Thyroid gland (tissue), 4 donors: ENCODE results near the gene MYD88. TPM values are rescaled to one million over a fixed set of nuclear protein-coding genes. Genes with fewer than 3 reads are reported as not detected.
A peak's percentile ranks its signal among the peaks of the same experiment; 100 is the strongest.

Source experiments
- DNase-seq, 2 donors: peaks; one replicate each; pipeline ENCODE4 v3.0.0-alpha.2; 2019
- H3K27ac ChIP-seq, 3 donors: fragments of 200-600 bp; sonication (generic); 1 replicate in 2 of 3; 2 replicates in 1 of 3; pipeline ENCODE4 v1.5.1; 2016 to 2019; ENCODE audit warnings: mild to moderate bottlenecking in 1 of 3, moderate library complexity in 1 of 3
- H3K27me3 ChIP-seq: fragments of 200-600 bp; sonication (generic); one replicate; pipeline ENCODE4 v1.5.1; 2019
- H3K36me3 ChIP-seq, 2 donors: fragments of 200-600 bp; sonication (generic); one replicate each; pipeline ENCODE4 v1.5.1; 2016 to 2019
- H3K4me1 ChIP-seq, 2 donors: fragments of 200-600 bp; sonication (generic); one replicate each; pipeline ENCODE4 v1.5.1; 2017 to 2019
- H3K4me3 ChIP-seq, 3 donors: fragments of 200-600 bp; sonication (generic); replicated peaks in 1 of 3; 1 replicate in 2 of 3; 2 replicates in 1 of 3; pipeline ENCODE4 v1.5.1; 2016; ENCODE audit warnings: mild to moderate bottlenecking in 1 of 3
- H3K9me3 ChIP-seq: fragments of 200-600 bp; sonication (generic); one replicate; pipeline ENCODE4 v1.5.1; 2017
- CTCF ChIP-seq, 6 experiments: fragments of 200-600 bp in 3 of 6; fragments of 450-650 bp in 3 of 6; sonication (generic) in 3 of 6; IDR thresholded peaks; one replicate each; pipeline ENCODE4 v1.5.1; 2016 to 2019; ENCODE audit warnings: antibody characterized with exemption in 6 of 6, mild to moderate bottlenecking in 2 of 6, inconsistent platforms in 1 of 6, moderate library complexity in 1 of 6
- POLR2A ChIP-seq, 2 donors: fragments of 450-650 bp; IDR thresholded peaks; one replicate each; pipeline ENCODE4 v1.6.1; 2017; ENCODE audit warnings: antibody characterized with exemption in 2 of 2, mild to moderate bottlenecking in 2 of 2, moderate library complexity in 1 of 2
- WGBS, 2 donors: methylation state at CpG; one replicate each; pipeline ENCODE4 v1.1.5; 2017; 5-methylcytosine and 5-hydroxymethylcytosine counted together
- intact Hi-C: fragments of 100-400 bp; cut with DNase I; formaldehyde crosslinking; loops from one replicate; pipeline ENCODE4 v1.15.1; 2023
- total RNA-seq, 4 donors: library from RNA; depleted of rRNA; stranded (reverse); fragments of >200 nt; gene quantifications; one replicate each; pipeline ENCODE4 v1.2.3, GENCODE V29; 2016

Gene MYD88
- total RNA-seq, 4 donors from 2014 or later, result 18.0 to 23.8 (median 20.2) TPM

DNA sequence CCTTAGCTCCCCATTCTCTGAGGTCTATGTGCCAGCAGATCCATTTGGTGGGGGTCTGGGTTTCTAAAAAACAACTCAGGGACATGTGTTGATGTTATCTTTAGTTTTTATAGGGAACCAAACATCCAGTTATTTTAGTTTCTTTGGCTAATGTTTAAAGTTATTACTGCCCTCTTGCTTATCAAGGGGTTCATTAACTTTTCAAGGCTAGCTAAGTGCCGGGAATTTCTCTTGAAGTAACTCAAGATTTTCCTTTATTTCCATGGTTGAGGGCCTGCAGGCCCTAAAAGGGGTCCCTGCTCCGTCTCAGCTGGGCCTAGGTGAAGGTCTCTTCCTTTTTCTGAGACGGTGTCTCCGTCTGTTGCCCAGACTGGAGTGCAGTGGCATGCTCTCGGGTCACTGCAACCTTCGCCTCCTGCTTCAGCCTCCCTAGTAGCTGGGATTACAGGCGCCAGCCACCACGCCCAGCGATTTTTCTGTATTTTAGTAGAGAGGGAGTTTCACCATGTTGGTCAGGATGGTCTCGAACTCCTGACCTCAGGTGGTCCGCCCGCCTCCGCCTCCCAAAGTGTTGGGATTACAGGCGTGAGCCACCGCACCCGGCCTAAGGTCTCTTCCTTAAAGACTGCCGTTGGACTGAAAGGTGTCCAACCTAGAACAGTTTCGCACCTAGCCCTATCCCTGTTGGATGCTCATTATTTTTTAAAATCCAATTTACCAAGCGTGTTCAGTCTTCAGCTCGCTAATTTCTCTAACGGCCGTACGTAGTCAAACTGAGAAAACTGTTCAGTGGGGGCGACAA is 25.6 kb downstream of the MYD88 start:
- Histone ChIP-seq H3K4me3 (peak overlapping the region in 2 of 3 donors; percentile 30 to 89), H3K27ac (peak overlapping the region; percentile 96 to 97 (median 96)), H3K36me3 (no peaks in the 10 kb centered on the region), H3K9me3 (no peaks in the 10 kb centered on the region), H3K4me1 (peaks cover 27 to 30% of the 10 kb centered on the region in 2 donors), H3K27me3 (no peaks in the 10 kb centered on the region)
- peak; percentile 18 to 28 for DNase-seq
- intact Hi-C loops, result no loop called here
- 54 to 59% methylated on average over 24 of the region's 24 CpGs for WGBS, 2 donors
- no peak for TF ChIP-seq POLR2A (IDR thresholded peaks at IDR 0.05)
- peak in 1 of 6 experiments; percentile 3 for TF ChIP-seq CTCF (IDR thresholded peaks at IDR 0.05)

GRCh38 chr3:38164643-38164951 is 26.1 kb downstream of the MYD88 start:
- H3K27me3 ChIP-seq, result no peaks in the 10 kb centered on the region
- peak overlapping the region in 2 of 3 donors; percentile 30 to 89 for H3K4me3 ChIP-seq
- TF ChIP-seq CTCF (IDR thresholded peaks at IDR 0.05), result no peak
- TF ChIP-seq POLR2A (IDR thresholded peaks at IDR 0.05), result peak in 1 of 2 donors; percentile 29
- 1 to 4% methylated on average over 17 of the region's 17 CpGs for WGBS, 2 donors
- no peaks in the 10 kb centered on the region for H3K9me3 ChIP-seq
- H3K36me3 ChIP-seq, result no peaks in the 10 kb centered on the region
- intact Hi-C loops, result no loop called here
- peaks cover 27 to 30% of the 10 kb centered on the region in 2 donors for H3K4me1 ChIP-seq
- peak overlapping the region; percentile 96 to 97 (median 96) for H3K27ac ChIP-seq
- DNase-seq, result no peak

DNA sequence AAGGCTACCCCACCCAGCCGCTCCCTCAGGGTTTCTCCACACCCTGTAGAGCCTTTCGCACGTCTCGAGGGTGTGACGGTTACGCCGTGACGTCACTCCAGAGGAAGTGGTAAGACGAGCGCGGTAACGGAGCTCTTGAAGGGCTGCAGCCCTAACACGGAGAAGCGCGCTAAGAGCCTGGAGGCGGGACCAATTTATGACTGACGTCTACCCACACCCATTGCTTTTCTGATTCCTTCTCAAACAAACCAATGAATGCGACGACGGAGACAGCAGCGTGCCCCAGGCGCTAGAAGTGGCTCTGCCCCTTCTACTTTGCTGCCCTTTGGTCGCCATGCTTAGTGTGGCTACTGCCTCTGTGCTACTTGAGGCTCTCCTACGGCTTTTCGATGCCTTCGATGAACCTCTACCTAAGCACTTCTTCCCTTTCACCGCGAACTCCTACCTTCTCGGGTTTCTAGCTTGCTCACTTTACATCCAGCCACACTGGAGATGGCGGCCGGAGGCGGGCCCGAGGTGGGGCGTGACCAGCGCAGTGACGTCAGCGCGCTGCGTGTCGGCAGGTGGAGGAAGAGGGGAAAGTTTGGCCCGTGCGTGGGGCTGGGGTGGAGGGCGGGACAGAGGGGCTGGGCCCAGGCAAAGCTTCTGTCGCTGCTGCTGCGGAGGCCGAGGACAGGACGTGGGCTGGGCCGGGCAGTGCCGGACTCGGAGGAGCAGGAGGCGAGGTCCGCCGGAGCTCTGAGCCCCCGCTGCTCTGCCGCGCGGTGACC is 26.7 kb downstream of the MYD88 start, which contains the start of gene OXSR1:
Gene OXSR1, plus strand, starts transcription at position 586 of the 770 bp plus-strand sequence. CDS start 340 bp downstream, outside the sequence.
- intact Hi-C loops, result no loop called here
- TF ChIP-seq CTCF (IDR thresholded peaks at IDR 0.05) (peak in 1 of 6 experiments; percentile 20), POLR2A (IDR thresholded peaks at IDR 0.05) (peak; percentile 52 to 86)
- Histone ChIP-seq H3K9me3 (no peaks in the 10 kb centered on the region), H3K36me3 (no peaks in the 10 kb centered on the region), H3K27me3 (no peaks in the 10 kb centered on the region), H3K27ac (peak within 1 kb of the TSS; percentile 96 to 97 (median 96)), H3K4me1 (peaks cover 27 to 30% of the 10 kb centered on the region in 2 donors), H3K4me3 (peak within 1 kb of the TSS; percentile 66 to 98 (median 89))
- WGBS, 2 donors, result 0 to 1% methylated on average over 33 to 42 of the region's 57 CpGs
- DNase-seq, result peak; percentile 100

DNA sequence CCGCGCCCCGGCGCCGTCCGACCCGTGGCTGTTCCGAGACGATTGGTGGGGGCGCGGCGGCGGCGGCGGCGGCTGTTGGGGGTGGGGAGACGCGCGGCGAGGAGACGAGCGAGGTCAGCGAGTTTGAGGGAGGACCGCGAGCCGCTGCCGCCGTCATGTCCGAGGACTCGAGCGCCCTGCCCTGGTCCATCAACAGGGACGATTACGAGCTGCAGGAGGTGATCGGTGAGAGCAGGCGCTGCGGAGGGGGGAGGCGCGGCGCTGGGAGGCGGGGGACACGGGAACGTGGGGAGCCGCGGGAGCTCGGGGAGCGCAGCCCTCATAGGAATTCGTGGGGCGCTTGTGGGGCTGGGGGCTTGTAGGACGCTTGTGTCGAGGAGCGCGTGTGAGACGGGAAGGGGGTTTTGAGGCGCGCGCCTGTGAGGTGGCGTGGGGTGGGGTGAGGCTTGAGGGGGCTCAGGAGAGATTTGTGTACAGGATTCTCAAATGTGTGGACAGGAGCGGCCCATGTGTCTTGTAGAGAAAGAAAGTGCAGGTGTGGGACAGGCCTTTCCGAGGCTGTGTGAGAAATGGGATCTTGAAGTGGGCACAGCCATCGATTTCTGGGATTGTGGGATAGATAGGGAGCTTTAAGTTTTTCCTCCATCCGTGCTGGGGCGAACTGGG is 27.4 kb downstream of the MYD88 start:
- TF ChIP-seq POLR2A (IDR thresholded peaks at IDR 0.05), result no peak
- no peak for TF ChIP-seq CTCF (IDR thresholded peaks at IDR 0.05)
- no peaks in the 10 kb centered on the region for H3K27me3 ChIP-seq
- peaks cover 27 to 30% of the 10 kb centered on the region in 2 donors for H3K4me1 ChIP-seq
- intact Hi-C loops, result no loop called here
- H3K36me3 ChIP-seq, result no peaks in the 10 kb centered on the region
- H3K9me3 ChIP-seq, result no peaks in the 10 kb centered on the region
- peak overlapping the region; percentile 66 to 98 (median 89) for H3K4me3 ChIP-seq
- peak; percentile 62 to 69 for DNase-seq
- WGBS, 2 donors, result 1 to 2% methylated on average over 29 to 35 of the region's 62 CpGs
- peak overlapping the region; percentile 96 to 97 (median 96) for H3K27ac ChIP-seq
